Skin epidermis (tissue), 12 donors: ENCODE data around the gene MRPS10.

Experiments used
- H3K27ac ChIP-seq, 21 experiments: fragments of 200-600 bp; sonication (generic) in 11 of 21; one replicate each; pipeline ENCODE4 v1.5.0; 2020; ENCODE audit warnings: mild to moderate bottlenecking in 3 of 21, inconsistent platforms in 2 of 21, moderate library complexity in 2 of 21
- H3K4me3 ChIP-seq, 7 experiments: fragments of 200-600 bp; sonication (generic) in 2 of 7; one replicate each; pipeline ENCODE4 v1.5.0; 2020; ENCODE audit warnings: inconsistent platforms in 2 of 7, mild to moderate bottlenecking in 2 of 7, moderate library complexity in 1 of 7

MRPS10 gene

DNA sequence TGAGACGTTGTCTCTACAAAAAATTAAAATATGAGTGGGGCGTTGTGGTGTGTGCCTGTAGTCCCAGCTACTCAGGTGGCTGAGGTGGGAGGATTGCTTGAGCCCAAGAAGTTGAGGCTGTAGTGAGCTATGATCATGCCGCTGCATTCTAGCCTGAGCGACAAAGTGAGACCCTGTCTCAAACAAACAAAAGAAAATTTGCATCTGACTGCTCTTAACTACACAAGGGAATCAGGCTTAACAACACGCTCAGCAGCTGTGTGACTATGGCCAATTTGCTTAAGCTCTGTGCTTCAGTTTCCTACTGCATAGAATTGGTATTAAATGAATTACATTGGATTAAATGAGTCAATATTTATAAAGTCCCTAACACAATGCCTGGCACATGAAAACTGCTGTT, 24.3 kb upstream of the MRPS10 start:
- no peak overlapping the region for H3K4me3 ChIP-seq
- H3K27ac ChIP-seq = no peak overlapping the region

DNA sequence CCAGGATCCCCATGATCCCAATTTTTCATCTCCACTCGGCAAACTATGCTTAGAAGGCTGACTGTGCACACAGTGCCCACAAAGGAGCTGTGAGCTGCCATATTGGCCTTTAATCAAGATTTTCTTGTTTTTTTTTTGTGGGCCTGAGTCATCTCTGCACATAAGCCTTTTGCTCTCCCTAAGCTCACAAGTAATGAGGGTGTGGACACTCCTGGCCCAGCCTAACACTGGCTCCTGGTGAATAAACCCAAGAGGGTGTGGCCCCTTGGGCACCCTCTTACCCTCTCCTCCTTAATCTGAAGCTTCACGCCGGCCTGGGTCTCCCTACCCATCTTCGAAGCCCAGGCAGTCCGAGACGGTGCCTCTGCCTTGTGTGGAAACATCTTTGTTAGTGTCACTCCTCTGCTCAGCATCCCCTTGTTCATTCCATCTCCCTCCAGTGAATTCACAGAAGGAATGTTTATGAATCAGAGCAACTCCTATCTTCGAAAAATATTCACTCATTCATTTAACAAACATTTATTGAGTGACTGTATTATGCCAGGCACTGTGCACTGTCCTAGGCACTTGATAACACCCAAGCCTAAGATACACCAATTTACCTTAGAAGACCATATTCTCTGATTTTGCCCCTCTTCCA, 22.2 kb upstream of the MRPS10 start:
- H3K4me3 ChIP-seq = no peak overlapping the region

GRCh38 chr6:42239333-42239732, 21.7 kb upstream of the MRPS10 start:
- H3K4me3 ChIP-seq = no peak overlapping the region
- peak overlapping the region in 14 of 21 experiments; percentile 9 to 79 (median 58) for H3K27ac ChIP-seq

More for the DNA sequence above, 22.2 kb upstream of the MRPS10 start:
- peak overlapping the region in 13 of 21 experiments; percentile 2 to 79 (median 59) for H3K27ac ChIP-seq

DNA sequence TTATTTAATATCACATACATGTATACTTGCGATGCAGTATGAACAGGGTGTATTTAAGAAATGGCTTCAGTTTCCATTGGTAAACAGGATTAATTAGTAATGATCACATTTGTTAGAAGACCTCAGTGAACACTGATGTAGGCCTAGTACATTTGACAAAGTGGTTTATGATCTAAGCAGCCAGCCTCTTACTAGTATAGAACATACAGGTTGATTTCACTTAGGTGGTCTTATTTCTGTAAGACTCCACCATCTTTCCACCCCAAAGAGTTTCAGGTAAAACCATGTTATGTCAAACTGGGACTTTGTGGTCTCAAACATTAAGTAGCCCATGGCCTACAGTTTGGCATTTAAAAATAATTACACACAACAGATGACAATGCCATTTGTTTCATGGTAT, 20.2 kb upstream of the MRPS10 start:
- Histone ChIP-seq H3K27ac (no peak overlapping the region), H3K4me3 (no peak overlapping the region)

GRCh38 chr6:42236682-42237473, 19.2 kb upstream of the MRPS10 start:
- H3K27ac ChIP-seq = no peak overlapping the region
- H3K4me3 ChIP-seq = no peak overlapping the region

DNA sequence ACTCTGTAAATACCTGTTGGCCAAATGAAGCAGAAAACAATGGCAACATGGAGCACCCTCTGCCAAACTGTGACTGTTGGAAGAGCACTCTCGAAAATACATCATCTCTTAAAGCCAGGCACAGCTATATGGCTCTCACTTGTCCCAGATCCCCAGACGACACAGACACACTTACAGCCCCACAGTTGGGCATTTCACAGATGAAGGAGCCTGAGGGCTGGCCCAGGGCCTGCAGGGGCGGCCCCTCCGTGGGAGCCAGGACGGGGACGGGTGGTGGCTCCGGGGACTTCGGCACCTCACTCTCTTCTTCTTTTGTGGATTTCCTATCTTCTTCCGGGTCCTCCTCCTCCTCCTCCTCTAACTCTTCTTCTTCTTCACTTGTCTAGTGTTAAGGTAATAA, 18.4 kb upstream of the MRPS10 start:
- no peak overlapping the region for H3K27ac ChIP-seq
- H3K4me3 ChIP-seq = no peak overlapping the region

DNA sequence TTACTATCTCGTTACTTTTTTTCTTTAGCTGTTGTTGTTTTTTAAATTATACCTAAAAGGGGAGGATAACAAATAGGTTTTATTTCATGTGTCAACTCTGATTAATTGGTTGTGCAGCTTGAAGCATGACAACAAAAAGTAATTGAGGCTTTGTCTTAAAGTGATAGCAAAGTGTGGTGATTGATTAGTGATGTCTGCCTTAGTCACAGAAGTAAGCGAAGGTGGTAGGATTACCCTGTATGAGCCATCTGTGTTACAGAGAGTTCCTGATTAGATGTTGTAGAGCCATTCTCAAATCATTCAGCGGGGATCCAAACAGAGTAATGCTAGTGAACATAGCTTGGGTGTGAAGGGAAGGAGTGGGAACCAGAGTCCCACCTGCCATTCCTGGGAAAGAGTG, 14.4 kb upstream of the MRPS10 start:
- Histone ChIP-seq H3K27ac (no peak overlapping the region), H3K4me3 (no peak overlapping the region)

DNA sequence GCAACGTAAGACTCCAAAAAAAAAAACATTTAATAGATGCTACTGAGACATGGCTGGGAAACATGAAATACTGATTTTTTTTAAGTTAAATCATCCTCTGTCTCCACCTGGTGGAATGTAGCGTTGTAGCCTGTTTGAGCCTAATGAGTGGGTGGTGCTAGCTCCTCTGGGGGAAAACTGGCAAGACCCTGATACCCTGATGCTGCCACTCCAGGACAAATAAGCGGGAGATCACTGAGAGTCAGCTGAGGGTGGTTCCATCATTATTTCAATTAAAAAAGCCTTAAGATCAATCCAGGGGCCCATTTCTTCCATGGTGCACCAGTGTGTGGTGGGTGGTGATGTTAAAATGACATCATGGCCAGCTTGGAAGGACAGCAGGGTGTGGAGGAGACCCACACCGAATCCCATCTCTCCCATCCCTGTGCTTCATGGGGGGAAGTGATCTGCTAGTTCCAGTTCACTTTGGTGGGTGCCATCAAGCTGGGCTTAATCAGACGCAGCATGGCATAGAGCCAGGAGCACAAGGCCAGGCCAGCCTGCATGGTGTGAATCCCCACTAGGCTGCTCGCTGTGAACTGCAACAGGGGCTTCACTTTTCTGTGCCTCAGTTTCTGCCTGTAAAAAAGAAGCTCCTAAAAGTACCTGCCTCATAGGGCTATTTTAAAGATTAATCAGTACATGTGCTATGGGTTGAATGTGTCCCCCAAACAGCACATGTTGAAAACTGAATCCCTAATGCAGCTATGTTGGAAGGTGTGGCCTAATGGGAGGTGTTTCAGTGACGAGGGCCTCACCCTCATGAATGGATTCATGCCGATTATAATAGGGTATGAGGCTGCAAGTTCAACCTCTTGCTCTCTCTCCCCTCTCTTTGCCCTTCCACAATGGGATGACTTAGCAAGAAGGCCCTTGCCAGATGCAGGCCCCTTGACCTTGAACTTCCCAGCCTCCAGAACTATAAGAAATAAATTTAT, 13.0 kb upstream of the MRPS10 start:
- H3K27ac ChIP-seq = no peak overlapping the region
- no peak overlapping the region for H3K4me3 ChIP-seq

GRCh38 chr6:42229506-42230119, 12.0 kb upstream of the MRPS10 start:
- Histone ChIP-seq H3K4me3 (no peak overlapping the region), H3K27ac (no peak overlapping the region)

- H3K27ac ChIP-seq = peak overlapping the region in 2 of 21 experiments; percentile 17 to 64
These were observed 10.6 kb upstream of the MRPS10 start for GRCh38 chr6:42228305-42228704.

GRCh38 chr6:42227173-42227850, 9.7 kb upstream of the MRPS10 start:
- peak overlapping the region in 14 of 21 experiments; percentile 8 to 78 (median 49) for H3K27ac ChIP-seq
- no peak overlapping the region for H3K4me3 ChIP-seq

More at GRCh38 chr6:42228305-42228704, 10.6 kb upstream of the MRPS10 start:
- H3K4me3 ChIP-seq = no peak overlapping the region

GRCh38 chr6:42226645-42227143, 9.0 kb upstream of the MRPS10 start:
- no peak overlapping the region for H3K4me3 ChIP-seq
- peak overlapping the region in 11 of 21 experiments; percentile 12 to 78 (median 43) for H3K27ac ChIP-seq

GRCh38 chr6:42226161-42226611, 8.5 kb upstream of the MRPS10 start:
- H3K27ac ChIP-seq = peak overlapping the region in 4 of 21 experiments; percentile 34 to 78 (median 44)
- no peak overlapping the region for H3K4me3 ChIP-seq

GRCh38 chr6:42225419-42225818, 7.8 kb upstream of the MRPS10 start:
- no peak overlapping the region for H3K27ac ChIP-seq
- H3K4me3 ChIP-seq = no peak overlapping the region

DNA sequence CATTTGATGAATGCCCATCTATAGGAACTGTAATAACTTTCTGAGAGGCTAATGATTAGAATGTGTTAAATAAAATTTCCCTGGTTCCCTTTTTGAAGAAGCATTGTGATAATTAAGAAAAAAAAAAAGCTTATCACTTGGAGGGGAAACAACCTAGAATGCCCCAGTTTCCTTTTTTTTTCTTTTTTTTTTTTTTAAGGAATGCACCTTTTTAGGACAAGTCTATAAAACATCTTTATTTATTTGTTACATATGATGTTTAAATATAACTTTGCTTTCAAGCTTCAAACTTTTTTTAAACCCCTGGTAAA, 7.3 kb upstream of the MRPS10 start:
- H3K27ac ChIP-seq = peak overlapping the region in 1 of 21 experiments; percentile 21
- H3K4me3 ChIP-seq = no peak overlapping the region

DNA sequence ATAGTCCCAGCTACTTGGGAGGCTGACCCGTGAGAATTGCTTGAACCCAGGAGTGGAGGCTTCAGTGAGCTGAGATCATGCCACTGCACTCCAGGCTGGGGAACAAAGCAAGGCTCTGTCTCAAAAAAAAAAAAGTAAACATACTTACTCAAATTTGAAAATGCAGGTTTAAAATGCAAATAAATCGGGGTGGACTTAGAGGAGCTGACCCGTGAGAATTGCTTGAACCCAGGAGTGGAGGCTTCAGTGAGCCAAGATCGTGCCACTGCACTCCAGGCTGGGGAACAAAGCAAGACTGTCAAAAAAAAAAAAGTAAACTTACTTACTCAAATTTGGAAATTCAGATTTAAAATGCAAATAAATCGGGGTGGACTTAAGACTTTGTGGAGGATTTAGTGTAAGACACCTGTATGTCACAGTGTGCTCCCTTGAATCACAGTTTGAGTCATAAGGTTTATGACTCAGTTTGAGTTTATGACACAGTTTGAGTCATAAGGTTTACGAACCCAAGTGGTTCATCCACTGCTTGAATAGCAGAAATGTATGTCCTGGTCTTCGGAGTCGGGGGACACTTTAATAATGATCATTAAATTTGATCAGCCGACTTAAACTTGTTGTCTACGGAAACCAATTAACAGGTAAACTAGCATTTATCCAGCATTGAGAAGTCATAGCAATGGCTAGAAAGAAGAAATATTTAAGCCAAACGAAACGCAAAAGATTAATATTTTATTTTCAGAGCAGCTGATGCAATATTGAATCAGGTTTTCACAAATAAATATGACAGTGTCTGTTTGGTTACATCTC, 6.8 kb upstream of the MRPS10 start:
- Histone ChIP-seq H3K27ac (peak overlapping the region in 1 of 21 experiments; percentile 21), H3K4me3 (no peak overlapping the region)

- Histone ChIP-seq H3K4me3 (no peak overlapping the region), H3K27ac (peak overlapping the region in 1 of 21 experiments; percentile 10)
These were observed 4.8 kb upstream of the MRPS10 start for GRCh38 chr6:42222448-42222847.

GRCh38 chr6:42221546-42221945, 3.9 kb upstream of the MRPS10 start:
- H3K4me3 ChIP-seq = no peak overlapping the region
- H3K27ac ChIP-seq = peak overlapping the region in 3 of 21 experiments; percentile 10 to 31 (median 24)
